SK-N-SH (cell line): ENCODE measurements around the gene APOE. TPM values are rescaled to one million over a fixed set of nuclear protein-coding genes. Genes with fewer than 3 reads are reported as not detected.

Source experiments
- CTCF ChIA-PET: fragments of 300-600, 350-600 bp; formaldehyde crosslinking; extraction: SDS; loops from one replicate; lab custom pipeline; 2021; lab: Yijun Ruan, JAX
- POLR2A ChIA-PET: fragments of 350-600 bp; sonication (Branson Sonifier 250); formaldehyde crosslinking; extraction: SDS; loops from one replicate; lab custom pipeline; 2020; ENCODE audit warnings: antibody characterized with exemption, inconsistent platforms; lab: Yijun Ruan, JAX
- DNase-seq: peaks from one replicate; pipeline ENCODE4 v3.0.0; 2012
- H2AFZ ChIP-seq: fragments of 200-600 bp; sonication (generic); 2 replicates; pipeline ENCODE4 v1.8.1; 2016; ENCODE audit warnings: antibody characterized with exemption, mild to moderate bottlenecking, low read depth
- H3F3A ChIP-seq: fragments of 200-600 bp; sonication (generic); replicated peaks from 2 replicates; pipeline ENCODE3; 2016; ENCODE audit warnings: antibody characterized with exemption, mild to moderate bottlenecking; ENCODE audit not compliant: insufficient read depth
- H3K27ac ChIP-seq, 2 experiments: fragments of 200-500 bp in 1 of 2; fragments of 200-600 bp in 1 of 2; sonication (Bioruptor generic) in 1 of 2; sonication (generic), shearing (Covaris generic) in 1 of 2; 2 replicates each; pipeline versions ENCODE4 v1.5.1 to v1.6.1; 2014 to 2016; ENCODE audit warnings: low read depth in 2 of 2, inconsistent platforms in 1 of 2, low read length in 1 of 2, mild to moderate bottlenecking in 1 of 2, mixed read lengths in 1 of 2
- H3K27me3 ChIP-seq: fragments of 200-600 bp; sonication (generic), shearing (Covaris generic); 2 replicates; pipeline ENCODE4 v1.6.1; 2016; ENCODE audit warnings: mixed run types; ENCODE audit not compliant: insufficient read depth
- H3K36me3 ChIP-seq, 2 experiments: fragments of 200-500 bp in 1 of 2; fragments of 200-600 bp in 1 of 2; sonication (Bioruptor generic) in 1 of 2; sonication (generic) in 1 of 2; replicated peaks in 1 of 2; 2 replicates each; pipeline versions ENCODE3 to v1.5.1; 2014 to 2016; ENCODE audit warnings: low read length in 1 of 2, mild to moderate bottlenecking in 1 of 2; ENCODE audit not compliant: insufficient read depth in 2 of 2, control insufficient read depth in 1 of 2
- H3K4me1 ChIP-seq, 2 experiments: fragments of 200-500 bp in 1 of 2; fragments of 200-600 bp in 1 of 2; sonication (Bioruptor generic) in 1 of 2; sonication (generic), shearing (Covaris generic) in 1 of 2; 2 replicates each; pipeline versions ENCODE4 v1.5.1 to v1.6.1; 2014 to 2016; ENCODE audit warnings: low read depth in 1 of 2, low read length in 1 of 2, mixed run types in 1 of 2; ENCODE audit not compliant: insufficient read depth in 2 of 2, control insufficient read depth in 1 of 2
- H3K4me2 ChIP-seq: fragments of 200-600 bp; sonication (generic), shearing (Covaris generic); 2 replicates; pipeline ENCODE4 v1.6.1; 2017; ENCODE audit warnings: mixed run types
- H3K4me3 ChIP-seq, 2 experiments: fragments of 200-500 bp in 1 of 2; fragments of 200-600 bp in 1 of 2; sonication (Bioruptor generic) in 1 of 2; sonication (generic), shearing (Covaris generic) in 1 of 2; 2 replicates each; pipeline versions ENCODE4 v1.5.1 to v1.8.1; 2014 to 2016; ENCODE audit warnings: low read depth in 2 of 2, inconsistent platforms in 1 of 2, low read length in 1 of 2, mild to moderate bottlenecking in 1 of 2, mixed read lengths in 1 of 2, moderate library complexity in 1 of 2
- H3K79me2 ChIP-seq: fragments of 200-600 bp; sonication (generic); 2 replicates; pipeline ENCODE4 v1.8.1; 2017; ENCODE audit warnings: mild to moderate bottlenecking; ENCODE audit not compliant: insufficient read depth
- H3K9ac ChIP-seq: fragments of 200-600 bp; sonication (generic); 2 replicates; pipeline ENCODE4 v1.6.1; 2017; ENCODE audit warnings: mixed run types
- H3K9me2 ChIP-seq: fragments of 200-600 bp; sonication (generic); 2 replicates; pipeline ENCODE4 v1.6.1; 2017; ENCODE audit warnings: mixed run types
- H3K9me3 ChIP-seq: fragments of 200-600 bp; sonication (generic); 2 replicates; pipeline ENCODE4 v1.6.1; 2017; ENCODE audit warnings: mixed run types, mild to moderate bottlenecking, moderate library complexity
- H4K20me1 ChIP-seq: fragments of 200-600 bp; sonication (generic); 2 replicates; pipeline ENCODE4 v1.6.1; 2017; ENCODE audit warnings: mild to moderate bottlenecking, mixed run types; ENCODE audit not compliant: insufficient read depth
- CHD2 ChIP-seq: fragments of 150-350 bp; IDR thresholded peaks from 2 replicates; pipeline ENCODE4 v1.6.1; 2018; ENCODE audit warnings: low read length; ENCODE audit not compliant: partially characterized antibody
- FOSL2 ChIP-seq: IDR thresholded peaks from 2 replicates; pipeline ENCODE4 v1.4.0; 2012; ENCODE audit warnings: low read depth, mild to moderate bottlenecking, moderate library complexity, borderline replicate concordance
- FOXM1 ChIP-seq: IDR thresholded peaks from 2 replicates; pipeline ENCODE4 v1.4.0; 2012; ENCODE audit warnings: low read depth, mild to moderate bottlenecking
- GATA2 ChIP-seq: sonication (generic); formaldehyde crosslinking; IDR thresholded peaks from 2 replicates; pipeline ENCODE4 v1.5.0; 2020; ENCODE audit warnings: mild to moderate bottlenecking, missing genetic modification reagents
- IRF3 ChIP-seq: fragments of 150-350 bp; IDR thresholded peaks from 2 replicates; pipeline ENCODE4 v1.6.1; 2016; ENCODE audit warnings: mild to moderate bottlenecking, low read depth, low read length
- NFIC ChIP-seq: IDR thresholded peaks from 2 replicates; pipeline ENCODE4 v1.4.0; 2012; ENCODE audit warnings: borderline replicate concordance
- NRF1 ChIP-seq: IDR thresholded peaks from 2 replicates; pipeline ENCODE4 v1.6.1; 2012; ENCODE audit warnings: low read depth, mild to moderate bottlenecking, low read length
- POLR2AphosphoS5 ChIP-seq: IDR thresholded peaks from 2 replicates; pipeline ENCODE4 v1.6.1; 2012; ENCODE audit warnings: low read depth, low read length
- RAD21 ChIP-seq: IDR thresholded peaks from 2 replicates; pipeline ENCODE4 v1.6.1; 2012; ENCODE audit warnings: mild to moderate bottlenecking, low read length
- REST ChIP-seq: IDR thresholded peaks from 2 replicates; pipeline ENCODE4 v1.6.1; 2012; ENCODE audit warnings: mild to moderate bottlenecking, low read depth, low read length, moderate library complexity
- RFX5 ChIP-seq: IDR thresholded peaks from 2 replicates; pipeline ENCODE4 v1.6.1; 2012; ENCODE audit warnings: mild to moderate bottlenecking, improper control_type of control experiment, low read length
- TAF1 ChIP-seq: IDR thresholded peaks from 2 replicates; pipeline ENCODE4 v1.6.1; 2012; ENCODE audit warnings: low read depth, mild to moderate bottlenecking, low read length, moderate library complexity, borderline replicate concordance
- YY1 ChIP-seq: IDR thresholded peaks from 2 replicates; pipeline ENCODE4 v1.4.0; 2012; ENCODE audit warnings: low read depth, mild to moderate bottlenecking
- ZBTB33 ChIP-seq: IDR thresholded peaks from 2 replicates; pipeline ENCODE4 v1.4.0; 2012; ENCODE audit warnings: low read depth, borderline replicate concordance
- WGBS: methylation state at CpG from one replicate; pipeline ENCODE4 v1.1.6; 2017; ENCODE audit warnings: low lambda C conversion rate; 5-methylcytosine and 5-hydroxymethylcytosine counted together
- polyA plus RNA-seq, 3 experiments: library from polyadenylated mRNA; depleted of rRNA; stranded (reverse); fragments of >200 nt; gene quantifications; 2 replicates each; pipeline ENCODE4 v1.2.3, GENCODE V29; 2012

APOE gene
- polyA plus RNA-seq, 1 of the 3 experiments (the other 2 are of a cell fraction): 56.0 TPM

- no peak for TF ChIP-seq REST
- no peak for TF ChIP-seq YY1
- TF ChIP-seq NRF1: no peak
- no peak for TF ChIP-seq RFX5
- no peak for TF ChIP-seq RAD21
- no peak for TF ChIP-seq CHD2
These were observed 51.9 kb downstream of the APOE start (continued) for GRCh38 chr19:44957526-44957925.

- no peak for TF ChIP-seq FOXM1
- no peak for TF ChIP-seq NFIC
- no peak for TF ChIP-seq POLR2AphosphoS5
- TF ChIP-seq GATA2 (CRISPR knock-in tag): no peak
- TF ChIP-seq ZBTB33: no peak
- TF ChIP-seq FOSL2: no peak
- TF ChIP-seq TAF1: no peak
- no peak for TF ChIP-seq IRF3
- TF ChIP-seq, all 33 proteins: peak for 0
- WGBS: 90% methylated on average over 9 of the region's 9 CpGs
These were observed 52.5 kb downstream of the APOE start for GRCh38 chr19:44958090-44958489.

More at GRCh38 chr19:44958090-44958489, 52.5 kb downstream of the APOE start:
- no peak overlapping the region for H3K4me3 ChIP-seq
- H3K9me3 ChIP-seq: no peaks in the 10 kb centered on the region
- H3K27ac ChIP-seq: no peak overlapping the region
- DNase-seq: no peak
- H4K20me1 ChIP-seq: peaks cover 62% of the 10 kb centered on the region
- no peaks in the 10 kb centered on the region for H3K9me2 ChIP-seq
- H3K79me2 ChIP-seq: peaks cover 80% of the 10 kb centered on the region
- H3K4me1 ChIP-seq: peaks cover 0 to 25% of the 10 kb centered on the region in 2 experiments; a peak in 2 of 4 replicates
- H3F3A ChIP-seq: peaks cover 6% of the 10 kb centered on the region
- H3K27me3 ChIP-seq: no peaks in the 10 kb centered on the region
- 0 out of 2 replicates have a peak overlapping the region, but pooled peaks have one; percentile 93 for H3K4me2 ChIP-seq
- no peak overlapping the region for H3K9ac ChIP-seq
- no peak overlapping the region for H2AFZ ChIP-seq
- ChIA-PET CTCF (interaction anchor here (1.1 to 1.5 kb wide), 2 partner anchors 13 to 32 kb away, joined by 3 read pairs; no protein-coding TSS in a partner anchor), POLR2A (no interaction called here)
- H3K36me3 ChIP-seq: peaks cover 4 to 12% of the 10 kb centered on the region in 2 experiments

Other genes starting within 250 kb of the APOE start
- 1.4 and 2.0 TPM in 2 replicates for gene CEACAM19, start 234.3 kb upstream of the APOE start, polyA plus RNA-seq (2012; rRNA removed)
- gene CEACAM16, start 206.6 kb upstream of the APOE start, polyA plus RNA-seq (2012; rRNA removed): not detected in 2 replicates
- gene BCL3, start 157.1 kb upstream of the APOE start, polyA plus RNA-seq (2012; rRNA removed): 7.5 and 19.2 TPM in 2 replicates
- not detected in 2 replicates for gene CBLC, start 127.9 kb upstream of the APOE start, polyA plus RNA-seq (2012; rRNA removed)
- gene BCAM, start 96.7 kb upstream of the APOE start, polyA plus RNA-seq (2012; rRNA removed): 9.7 and 34.0 TPM in 2 replicates
- gene NECTIN2, start 59.5 kb upstream of the APOE start, polyA plus RNA-seq (2012; rRNA removed): 96.6 and 121 TPM in 2 replicates
- gene TOMM40, start 14.5 kb upstream of the APOE start, polyA plus RNA-seq (2012; rRNA removed): 66.9 and 78.9 TPM in 2 replicates
- gene APOC1, start 8.8 kb downstream of the APOE start, polyA plus RNA-seq (2012; rRNA removed): 0.73 and 2.7 TPM in 2 replicates
- not detected in 2 replicates for gene APOC4, start 36.4 kb downstream of the APOE start, polyA plus RNA-seq (2012; rRNA removed)
- not detected in 2 replicates for gene APOC2, start 40.3 kb downstream of the APOE start, polyA plus RNA-seq (2012; rRNA removed)
- 58.4 and 86.5 TPM in 2 replicates for gene CLPTM1, start 49.6 kb downstream of the APOE start, polyA plus RNA-seq (2012; rRNA removed)
- 9.5 and 12.6 TPM in 2 replicates for gene RELB, start 95.7 kb downstream of the APOE start, polyA plus RNA-seq (2012; rRNA removed)
- 53.8 and 54.8 TPM in 2 replicates for gene CLASRP, start 133.2 kb downstream of the APOE start, polyA plus RNA-seq (2012; rRNA removed)
- gene ZNF296, start 170.7 kb downstream of the APOE start, polyA plus RNA-seq (2012; rRNA removed): 0.16 and 0.21 TPM in 2 replicates
- gene GEMIN7, start 173.5 kb downstream of the APOE start, polyA plus RNA-seq (2012; rRNA removed): 24.2 and 28.7 TPM in 2 replicates
- 19.3 and 24.4 TPM in 2 replicates for gene PPP1R37, start 187.4 kb downstream of the APOE start, polyA plus RNA-seq (2012; rRNA removed)